ENCODE results near the gene TPSG1.

DNA sequence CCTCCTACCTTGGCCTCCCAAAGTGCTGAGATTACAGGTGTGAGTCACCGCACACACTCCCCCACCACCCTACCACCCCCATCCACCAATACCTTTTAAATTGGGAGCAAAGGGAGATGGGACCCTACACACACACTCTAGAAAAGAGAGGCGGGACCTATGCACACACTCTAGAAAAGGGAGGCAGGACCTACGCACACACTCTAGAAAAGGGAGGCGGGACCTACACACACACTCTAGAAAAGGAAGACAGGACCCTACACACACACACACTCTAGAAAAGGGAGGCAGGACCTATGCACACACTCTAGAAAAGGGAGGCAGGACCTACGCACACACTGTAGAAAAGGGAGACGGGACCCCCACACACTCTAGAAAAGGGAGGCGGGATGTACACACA lies 49.7 kb upstream of the TPSG1 start:
- TF ChIP-seq, protein P1, sequence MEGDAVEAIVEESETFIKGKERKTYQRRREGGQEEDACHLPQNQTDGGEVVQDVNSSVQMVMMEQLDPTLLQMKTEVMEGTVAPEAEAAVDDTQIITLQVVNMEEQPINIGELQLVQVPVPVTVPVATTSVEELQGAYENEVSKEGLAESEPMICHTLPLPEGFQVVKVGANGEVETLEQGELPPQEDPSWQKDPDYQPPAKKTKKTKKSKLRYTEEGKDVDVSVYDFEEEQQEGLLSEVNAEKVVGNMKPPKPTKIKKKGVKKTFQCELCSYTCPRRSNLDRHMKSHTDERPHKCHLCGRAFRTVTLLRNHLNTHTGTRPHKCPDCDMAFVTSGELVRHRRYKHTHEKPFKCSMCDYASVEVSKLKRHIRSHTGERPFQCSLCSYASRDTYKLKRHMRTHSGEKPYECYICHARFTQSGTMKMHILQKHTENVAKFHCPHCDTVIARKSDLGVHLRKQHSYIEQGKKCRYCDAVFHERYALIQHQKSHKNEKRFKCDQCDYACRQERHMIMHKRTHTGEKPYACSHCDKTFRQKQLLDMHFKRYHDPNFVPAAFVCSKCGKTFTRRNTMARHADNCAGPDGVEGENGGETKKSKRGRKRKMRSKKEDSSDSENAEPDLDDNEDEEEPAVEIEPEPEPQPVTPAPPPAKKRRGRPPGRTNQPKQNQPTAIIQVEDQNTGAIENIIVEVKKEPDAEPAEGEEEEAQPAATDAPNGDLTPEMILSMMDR (IDR thresholded peaks at IDR 0.05; ENCODE audit: low read length), result no peak
- TF ChIP-seq EZH2 (IDR thresholded peaks at IDR 0.05; ENCODE audit: borderline replicate concordance, low read length), result no peak
